ENCODE measurements around the gene QRFPR. TPM values are rescaled to one million over a fixed set of nuclear protein-coding genes. Genes with fewer than 3 reads are reported as not detected.

The QRFPR gene
- total and polyA plus RNA-seq, 3 donors from 2014 or later, result 0.54 to 2.4 (median 0.93) TPM

DNA sequence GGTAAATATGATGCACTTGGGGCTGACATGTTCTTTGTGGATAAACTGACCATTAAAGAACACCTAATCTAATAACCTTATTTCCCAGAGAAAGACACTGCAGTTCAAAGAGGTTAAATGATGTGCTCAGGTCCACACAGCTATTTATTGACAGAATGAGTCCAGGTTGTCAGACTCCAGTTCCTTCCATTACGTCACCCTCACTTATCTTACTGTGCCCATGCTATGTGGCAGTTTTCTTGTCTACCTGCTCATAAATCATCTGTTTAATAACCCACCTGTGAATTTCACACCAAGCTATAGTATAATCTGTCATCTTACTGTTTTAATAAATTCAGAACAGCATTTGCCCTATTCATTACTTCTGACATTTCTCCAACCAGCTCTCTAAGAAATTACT is 36.7 kb downstream of the QRFPR start:
- Histone ChIP-seq H3K36me3 (ENCODE audit: low read depth, missing control alignments) (no peaks in the 10 kb centered on the region), H3K27ac (no peak overlapping the region), H3K4me3 (no peak overlapping the region), H3K9me3 (no peaks in the 10 kb centered on the region), H3K27me3 (no peaks in the 10 kb centered on the region), H3K4me1 (no peaks in the 10 kb centered on the region)
- no peak for DNase-seq
- TF ChIP-seq CTCF (IDR thresholded peaks at IDR 0.05), result no peak
- TF ChIP-seq POLR2A (IDR thresholded peaks at IDR 0.05), result no peak
- WGBS, 2 donors, result 41 to 94% methylated on average over 1 of the region's 1 CpG
- intact Hi-C loops (cut with DNase I; ENCODE audit: low total_unique reads), result no loop called here

DNA sequence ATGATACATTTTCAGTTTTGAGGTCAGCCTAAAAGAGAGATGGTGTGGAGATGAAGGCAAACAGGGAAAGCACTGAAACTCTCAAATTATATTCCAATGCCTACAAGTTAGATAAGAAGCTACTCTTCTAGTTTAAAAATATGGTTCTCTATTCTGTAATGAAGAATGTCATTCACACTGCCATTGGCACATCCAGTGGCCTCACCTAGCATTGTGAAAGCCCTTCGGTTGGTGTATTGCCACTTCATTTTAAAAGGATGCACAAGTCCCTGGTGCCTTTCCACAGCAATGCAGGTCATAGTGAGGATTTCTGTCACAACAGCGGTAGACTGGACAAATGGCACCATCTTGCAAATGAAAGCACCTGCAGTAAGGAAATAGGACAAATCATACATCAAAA is 40.6 kb downstream of the QRFPR start:
- intact Hi-C loops (cut with DNase I; ENCODE audit: low total_unique reads), result no loop called here
- no peak for TF ChIP-seq POLR2A (IDR thresholded peaks at IDR 0.05)
- TF ChIP-seq CTCF (IDR thresholded peaks at IDR 0.05), result no peak
- Histone ChIP-seq H3K36me3 (ENCODE audit: low read depth, missing control alignments) (no peaks in the 10 kb centered on the region), H3K9me3 (no peaks in the 10 kb centered on the region), H3K27ac (no peak overlapping the region), H3K4me3 (no peak overlapping the region), H3K27me3 (no peaks in the 10 kb centered on the region), H3K4me1 (no peaks in the 10 kb centered on the region)
- WGBS, 2 donors, result 84 to 89% methylated on average over 2 of the region's 2 CpGs
- DNase-seq, result no peak

GRCh38 chr4:121339824-121340223 is 41.0 kb downstream of the QRFPR start:
- H3K4me1 ChIP-seq, result no peaks in the 10 kb centered on the region
- intact Hi-C loops (cut with DNase I; ENCODE audit: low total_unique reads), result no loop called here
- 41 to 45% methylated on average over 2 of the region's 2 CpGs for WGBS, 2 donors
- no peaks in the 10 kb centered on the region for H3K9me3 ChIP-seq
- no peak for TF ChIP-seq CTCF (IDR thresholded peaks at IDR 0.05)
- TF ChIP-seq POLR2A (IDR thresholded peaks at IDR 0.05), result no peak
- no peak for DNase-seq
- no peak overlapping the region for H3K27ac ChIP-seq
- no peak overlapping the region for H3K4me3 ChIP-seq
- no peaks in the 10 kb centered on the region for H3K27me3 ChIP-seq
- H3K36me3 ChIP-seq (ENCODE audit: low read depth, missing control alignments), result no peaks in the 10 kb centered on the region

GRCh38 chr4:121339307-121339706 is 41.5 kb downstream of the QRFPR start:
- intact Hi-C loops (cut with DNase I; ENCODE audit: low total_unique reads), result no loop called here
- no peaks in the 10 kb centered on the region for H3K9me3 ChIP-seq
- no peaks in the 10 kb centered on the region for H3K4me1 ChIP-seq
- no peak for DNase-seq
- no peaks in the 10 kb centered on the region for H3K36me3 ChIP-seq (ENCODE audit: low read depth, missing control alignments)
- whole genome bisulfite sequencing, 2 donors, result 71% methylated on average over 2 of the region's 2 CpGs
- H3K4me3 ChIP-seq, result no peak overlapping the region
- H3K27me3 ChIP-seq, result no peaks in the 10 kb centered on the region
- TF ChIP-seq CTCF (IDR thresholded peaks at IDR 0.05) (no peak), POLR2A (IDR thresholded peaks at IDR 0.05) (no peak)
- no peak overlapping the region for H3K27ac ChIP-seq

DNA sequence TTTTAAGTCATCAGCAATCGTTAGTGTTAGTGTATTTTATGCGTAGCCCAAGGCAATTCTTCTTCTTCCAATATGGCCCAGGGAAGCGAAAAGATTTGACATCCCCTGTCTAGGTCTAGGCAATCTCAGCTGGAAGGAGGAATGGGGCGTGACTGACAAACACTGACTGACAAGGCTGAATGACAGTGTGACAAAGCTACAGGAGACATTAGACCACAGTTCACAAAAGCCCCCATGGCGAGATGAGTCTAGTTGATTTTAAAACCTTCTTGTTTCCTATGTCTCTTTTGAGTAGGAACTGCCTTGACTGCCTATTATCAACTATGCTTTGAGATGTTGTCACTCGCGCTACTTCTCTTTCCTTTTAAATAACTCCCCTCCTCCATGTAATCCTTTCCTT is 42.3 kb downstream of the QRFPR start:
- Histone ChIP-seq H3K4me3 (no peak overlapping the region), H3K4me1 (no peaks in the 10 kb centered on the region), H3K27ac (no peak overlapping the region), H3K9me3 (no peaks in the 10 kb centered on the region), H3K36me3 (ENCODE audit: low read depth, missing control alignments) (no peaks in the 10 kb centered on the region), H3K27me3 (no peaks in the 10 kb centered on the region)
- WGBS, 2 donors, result 86 to 93% methylated on average over 7 of the region's 7 CpGs
- DNase-seq, result no peak
- intact Hi-C loops (cut with DNase I; ENCODE audit: low total_unique reads), result no loop called here
- TF ChIP-seq POLR2A (IDR thresholded peaks at IDR 0.05) (no peak), CTCF (IDR thresholded peaks at IDR 0.05) (no peak)

Data from testis (tissue), 3 donors.